ENCODE results near the gene LCAT.

DNA sequence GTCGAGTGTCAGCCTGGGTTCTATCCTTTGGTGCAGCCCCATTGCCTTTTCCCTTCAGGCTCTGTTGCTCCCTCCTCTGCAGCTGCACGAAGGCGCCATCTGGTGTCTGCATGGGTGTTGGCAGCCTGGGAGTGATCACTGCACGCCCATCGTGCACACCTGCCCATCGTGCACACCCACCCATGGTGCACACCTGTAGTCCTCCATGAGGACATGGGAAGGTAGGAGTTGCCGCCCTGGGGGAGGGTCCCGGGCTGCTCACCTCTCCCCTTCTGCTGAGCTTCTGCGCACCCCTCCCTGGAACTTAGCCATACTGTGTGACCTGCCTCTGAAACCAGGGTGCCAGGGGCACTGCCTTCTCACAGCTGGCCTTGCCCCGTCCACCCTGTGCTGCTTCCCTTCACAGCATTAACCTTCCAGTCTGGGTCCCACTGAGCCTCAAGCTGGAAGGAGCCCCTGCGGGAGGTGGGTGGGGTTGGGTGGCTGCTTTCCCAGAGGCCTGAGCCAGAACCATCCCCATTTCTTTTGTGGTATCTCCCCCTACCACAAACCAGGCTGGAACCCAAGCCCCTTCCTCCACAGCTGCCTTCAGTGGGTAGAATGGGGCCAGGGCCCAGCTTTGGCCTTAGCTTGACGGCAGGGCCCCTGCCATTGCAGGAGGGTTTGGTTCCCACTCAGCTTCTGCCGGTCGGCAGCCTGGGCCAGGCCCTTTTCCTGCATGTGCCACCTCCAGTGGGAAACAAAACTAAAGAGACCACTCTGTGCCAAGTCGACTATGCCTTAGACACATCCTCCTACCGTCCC, 15.2 kb downstream of the LCAT start:
- TF ChIP-seq, protein P1, sequence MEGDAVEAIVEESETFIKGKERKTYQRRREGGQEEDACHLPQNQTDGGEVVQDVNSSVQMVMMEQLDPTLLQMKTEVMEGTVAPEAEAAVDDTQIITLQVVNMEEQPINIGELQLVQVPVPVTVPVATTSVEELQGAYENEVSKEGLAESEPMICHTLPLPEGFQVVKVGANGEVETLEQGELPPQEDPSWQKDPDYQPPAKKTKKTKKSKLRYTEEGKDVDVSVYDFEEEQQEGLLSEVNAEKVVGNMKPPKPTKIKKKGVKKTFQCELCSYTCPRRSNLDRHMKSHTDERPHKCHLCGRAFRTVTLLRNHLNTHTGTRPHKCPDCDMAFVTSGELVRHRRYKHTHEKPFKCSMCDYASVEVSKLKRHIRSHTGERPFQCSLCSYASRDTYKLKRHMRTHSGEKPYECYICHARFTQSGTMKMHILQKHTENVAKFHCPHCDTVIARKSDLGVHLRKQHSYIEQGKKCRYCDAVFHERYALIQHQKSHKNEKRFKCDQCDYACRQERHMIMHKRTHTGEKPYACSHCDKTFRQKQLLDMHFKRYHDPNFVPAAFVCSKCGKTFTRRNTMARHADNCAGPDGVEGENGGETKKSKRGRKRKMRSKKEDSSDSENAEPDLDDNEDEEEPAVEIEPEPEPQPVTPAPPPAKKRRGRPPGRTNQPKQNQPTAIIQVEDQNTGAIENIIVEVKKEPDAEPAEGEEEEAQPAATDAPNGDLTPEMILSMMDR (optimal IDR thresholded peaks at IDR 0.05 in 1 of 3, IDR thresholded peaks at IDR 0.05 in 1 of 3, conservative IDR thresholded peaks at IDR 0.05 in 1 of 3; ENCODE audit: extremely low read depth in 1 of 3, insufficient read depth in 2 of 3, low read length in 3 of 3) = peak; percentile 91 to 100 (median 96)
- TF ChIP-seq EZH2 (IDR thresholded peaks at IDR 0.05; ENCODE audit: low read length) = no peak
